ENCODE data around the gene NFIB. TPM values are rescaled to one million over a fixed set of nuclear protein-coding genes. Genes with fewer than 3 reads are reported as not detected.
A peak's percentile ranks its signal among the peaks of the same experiment; 100 is the strongest.

Gene NFIB
- total RNA-seq, 4 donors from 2014 or later: 61.0 to 68.3 (median 65.4) TPM

DNA sequence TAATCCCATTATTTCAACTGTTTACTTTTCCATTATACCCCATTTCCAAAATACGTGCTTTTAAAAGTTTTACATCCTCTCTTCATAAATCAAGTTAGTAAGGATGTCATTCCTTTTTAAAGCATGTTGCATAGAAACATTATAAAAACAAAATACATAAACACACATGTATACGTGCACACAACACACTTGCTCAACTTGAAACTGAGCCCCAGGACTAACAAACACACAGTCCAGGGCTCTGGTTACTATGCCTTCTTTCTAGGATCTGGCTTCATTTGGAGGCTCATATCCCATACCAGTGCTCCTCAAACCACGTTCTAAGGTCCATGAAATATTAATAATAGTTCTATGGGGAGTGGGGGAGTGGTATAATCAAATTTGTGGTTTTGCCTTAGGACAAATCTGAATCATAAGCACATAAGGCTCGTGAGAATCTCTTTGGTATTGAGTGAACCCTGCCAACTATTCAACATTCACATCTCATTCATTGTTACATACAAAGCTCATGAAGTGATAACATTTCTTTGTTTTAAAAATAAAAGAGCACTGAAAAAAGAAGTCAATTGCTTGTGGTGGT is 55.2 kb downstream of the NFIB start:
- no peak for ATAC-seq
- peak overlapping the region in 2 of 4 donors; percentile 11 to 44 for H3K27ac ChIP-seq
- H3K9me3 ChIP-seq: no peaks in the 10 kb centered on the region
- H3K4me3 ChIP-seq: no peak overlapping the region
- H3K27me3 ChIP-seq: no peaks in the 10 kb centered on the region
- 22 to 38% methylated on average over 4 of the region's 4 CpGs for WGBS, 2 donors (ENCODE audit: low coverage in 1 of 2)
- peaks cover 10 to 73% (median 11%) of the 10 kb centered on the region in 3 donors for H3K4me1 ChIP-seq
- TF ChIP-seq, protein P1, sequence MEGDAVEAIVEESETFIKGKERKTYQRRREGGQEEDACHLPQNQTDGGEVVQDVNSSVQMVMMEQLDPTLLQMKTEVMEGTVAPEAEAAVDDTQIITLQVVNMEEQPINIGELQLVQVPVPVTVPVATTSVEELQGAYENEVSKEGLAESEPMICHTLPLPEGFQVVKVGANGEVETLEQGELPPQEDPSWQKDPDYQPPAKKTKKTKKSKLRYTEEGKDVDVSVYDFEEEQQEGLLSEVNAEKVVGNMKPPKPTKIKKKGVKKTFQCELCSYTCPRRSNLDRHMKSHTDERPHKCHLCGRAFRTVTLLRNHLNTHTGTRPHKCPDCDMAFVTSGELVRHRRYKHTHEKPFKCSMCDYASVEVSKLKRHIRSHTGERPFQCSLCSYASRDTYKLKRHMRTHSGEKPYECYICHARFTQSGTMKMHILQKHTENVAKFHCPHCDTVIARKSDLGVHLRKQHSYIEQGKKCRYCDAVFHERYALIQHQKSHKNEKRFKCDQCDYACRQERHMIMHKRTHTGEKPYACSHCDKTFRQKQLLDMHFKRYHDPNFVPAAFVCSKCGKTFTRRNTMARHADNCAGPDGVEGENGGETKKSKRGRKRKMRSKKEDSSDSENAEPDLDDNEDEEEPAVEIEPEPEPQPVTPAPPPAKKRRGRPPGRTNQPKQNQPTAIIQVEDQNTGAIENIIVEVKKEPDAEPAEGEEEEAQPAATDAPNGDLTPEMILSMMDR (IDR thresholded peaks at IDR 0.05): no peak
- TF ChIP-seq POLR2AphosphoS5 (IDR thresholded peaks at IDR 0.05) (no peak), POLR2A (IDR thresholded peaks at IDR 0.05) (no peak), EP300 (IDR thresholded peaks at IDR 0.05) (no peak)
- H3K36me3 ChIP-seq: no peaks in the 10 kb centered on the region

DNA sequence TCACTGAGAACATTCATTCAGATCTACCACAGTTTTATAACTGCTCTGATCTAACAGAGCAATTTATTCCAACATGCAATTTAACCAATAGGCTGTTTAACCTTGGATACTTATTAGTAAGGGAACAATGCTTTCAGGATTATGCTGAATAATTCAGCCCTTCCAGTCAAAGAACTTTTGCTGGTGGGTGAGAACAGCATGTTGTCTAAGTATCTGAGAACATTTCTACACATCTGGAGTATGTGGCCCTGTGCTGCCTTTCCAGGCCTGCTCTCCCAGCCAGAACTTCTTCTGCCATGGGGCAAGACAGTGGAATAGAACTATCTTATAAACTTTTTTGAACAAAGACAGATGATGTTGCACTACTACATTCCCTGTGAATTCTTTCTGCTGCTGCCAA is 55.8 kb downstream of the NFIB start:
- no peak for TF ChIP-seq POLR2AphosphoS5 (IDR thresholded peaks at IDR 0.05)
- no peak for TF ChIP-seq EP300 (IDR thresholded peaks at IDR 0.05)
- TF ChIP-seq, protein P1 (IDR thresholded peaks at IDR 0.05): no peak
- TF ChIP-seq POLR2A (IDR thresholded peaks at IDR 0.05): no peak
- Histone ChIP-seq H3K4me1 (peaks cover 10 to 69% (median 11%) of the 10 kb centered on the region in 3 donors), H3K4me3 (no peak overlapping the region), H3K9me3 (no peaks in the 10 kb centered on the region), H3K27ac (peak overlapping the region in 3 of 4 donors; percentile 19 to 69 (median 44)), H3K27me3 (no peaks in the 10 kb centered on the region), H3K36me3 (no peaks in the 10 kb centered on the region)
- ATAC-seq: peak; percentile 31

DNA sequence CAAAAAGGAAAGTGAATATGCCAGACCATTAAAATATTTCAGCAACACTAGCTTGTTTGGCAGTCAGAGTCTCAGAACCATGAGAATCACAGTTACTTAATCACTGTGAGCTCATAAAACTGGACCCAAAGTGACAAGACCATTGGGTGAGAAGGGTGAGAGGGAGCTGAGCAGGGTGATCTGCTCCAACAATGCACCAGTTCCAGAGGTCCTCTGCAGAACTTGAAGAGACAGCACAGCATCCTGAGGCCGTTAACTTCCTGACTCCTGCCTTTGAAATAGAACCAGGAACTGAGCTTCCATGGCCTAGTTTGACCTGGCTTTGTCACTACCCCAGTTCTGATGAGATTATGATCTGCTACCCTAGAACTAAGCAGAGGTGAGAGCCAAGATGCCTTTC is 57.4 kb downstream of the NFIB start:
- WGBS, 2 donors (ENCODE audit: low coverage in 1 of 2): 0 to 17% methylated on average over 1 of the region's 1 CpG
- Histone ChIP-seq H3K27me3 (no peaks in the 10 kb centered on the region), H3K9me3 (no peaks in the 10 kb centered on the region), H3K27ac (peak overlapping the region; percentile 26 to 69 (median 66)), H3K36me3 (no peaks in the 10 kb centered on the region), H3K4me1 (peaks cover 10 to 69% (median 11%) of the 10 kb centered on the region in 3 donors), H3K4me3 (no peak overlapping the region)
- no peak for TF ChIP-seq EP300 (IDR thresholded peaks at IDR 0.05)
- no peak for TF ChIP-seq POLR2A (IDR thresholded peaks at IDR 0.05)
- peak; percentile 28 for TF ChIP-seq POLR2AphosphoS5 (IDR thresholded peaks at IDR 0.05)
- TF ChIP-seq, protein P1 (IDR thresholded peaks at IDR 0.05): no peak
- peak; percentile 54 for ATAC-seq

DNA sequence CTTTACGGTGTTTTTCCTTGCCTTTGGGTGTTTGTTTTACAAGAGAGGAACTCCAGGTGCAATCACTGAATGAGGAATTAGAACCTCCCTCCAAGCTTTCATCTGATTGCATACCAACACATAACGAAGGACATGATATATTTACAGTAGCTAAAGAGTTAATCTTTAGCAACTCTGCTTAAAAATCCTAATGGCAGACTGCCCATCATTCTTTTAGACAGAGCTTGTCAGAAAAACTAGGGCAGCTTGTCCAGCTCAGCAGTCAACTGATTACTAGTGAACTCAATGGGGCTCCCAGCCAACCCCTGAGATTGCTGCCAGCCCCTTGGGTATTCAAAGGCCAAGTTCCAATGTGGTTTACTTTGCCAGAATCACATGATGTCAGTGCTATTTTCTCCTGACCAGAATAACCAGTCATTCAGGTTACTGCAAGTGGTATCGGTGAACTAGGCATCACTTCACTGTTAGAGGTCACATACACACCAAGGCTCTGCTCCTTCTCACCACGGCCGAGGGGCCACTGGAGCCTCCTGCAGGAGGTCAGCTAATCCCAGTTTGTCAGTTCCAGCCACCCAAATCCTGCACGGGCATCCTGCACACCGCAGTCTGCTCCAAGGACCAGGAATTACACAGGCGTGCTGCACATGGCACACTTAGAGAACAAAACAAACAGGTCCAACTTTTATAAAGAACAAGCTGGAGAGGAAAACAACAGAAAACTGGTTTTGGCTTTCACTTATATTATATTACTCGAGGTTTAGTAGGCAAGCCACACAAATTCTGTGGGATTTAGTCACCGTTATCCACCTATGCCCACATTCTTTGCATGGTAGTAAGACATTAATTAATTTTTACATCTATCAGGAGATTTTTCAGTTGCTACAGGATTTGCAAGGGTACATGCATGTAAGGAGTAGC is 62.5 kb downstream of the NFIB start:
- Histone ChIP-seq H3K4me1 (peaks cover 2 to 56% (median 8%) of the 10 kb centered on the region in 3 donors), H3K27ac (peak overlapping the region in 3 of 4 donors; percentile 28 to 62 (median 52)), H3K36me3 (no peaks in the 10 kb centered on the region)

More for the DNA sequence above, 62.5 kb downstream of the NFIB start:
- Histone ChIP-seq H3K9me3 (no peaks in the 10 kb centered on the region), H3K4me3 (peak overlapping the region in 1 of 2 donors; percentile 24), H3K27me3 (no peaks in the 10 kb centered on the region)
- TF ChIP-seq POLR2AphosphoS5 (IDR thresholded peaks at IDR 0.05): peak; percentile 70
- TF ChIP-seq, protein P1 (IDR thresholded peaks at IDR 0.05): no peak
- ATAC-seq: peak; percentile 67
- 21 to 24% methylated on average over 5 of the region's 10 CpGs for WGBS, 2 donors (ENCODE audit: low coverage in 1 of 2)

All from gastroesophageal sphincter (tissue), 4 donors.